CD4-positive, alpha-beta T cell treated with Interleukin-1 beta for 1 hour (primary cell): ENCODE data around the gene ARHGEF16.

ENCODE experiments used
- DNase-seq, 2 donors: peaks; one replicate each; pipeline ENCODE4 v3.0.0-alpha.2; 2020 to 2022

Gene ARHGEF16

GRCh38 chr1:3423245-3423829 lies 31.1 kb upstream of the ARHGEF16 start:
- no peak for DNase-seq

GRCh38 chr1:3423896-3424611 lies 30.4 kb upstream of the ARHGEF16 start:
- DNase-seq = no peak

GRCh38 chr1:3425486-3426215 lies 28.8 kb upstream of the ARHGEF16 start:
- DNase-seq = no peak

GRCh38 chr1:3426956-3427535 lies 27.4 kb upstream of the ARHGEF16 start:
- no peak for DNase-seq

DNA sequence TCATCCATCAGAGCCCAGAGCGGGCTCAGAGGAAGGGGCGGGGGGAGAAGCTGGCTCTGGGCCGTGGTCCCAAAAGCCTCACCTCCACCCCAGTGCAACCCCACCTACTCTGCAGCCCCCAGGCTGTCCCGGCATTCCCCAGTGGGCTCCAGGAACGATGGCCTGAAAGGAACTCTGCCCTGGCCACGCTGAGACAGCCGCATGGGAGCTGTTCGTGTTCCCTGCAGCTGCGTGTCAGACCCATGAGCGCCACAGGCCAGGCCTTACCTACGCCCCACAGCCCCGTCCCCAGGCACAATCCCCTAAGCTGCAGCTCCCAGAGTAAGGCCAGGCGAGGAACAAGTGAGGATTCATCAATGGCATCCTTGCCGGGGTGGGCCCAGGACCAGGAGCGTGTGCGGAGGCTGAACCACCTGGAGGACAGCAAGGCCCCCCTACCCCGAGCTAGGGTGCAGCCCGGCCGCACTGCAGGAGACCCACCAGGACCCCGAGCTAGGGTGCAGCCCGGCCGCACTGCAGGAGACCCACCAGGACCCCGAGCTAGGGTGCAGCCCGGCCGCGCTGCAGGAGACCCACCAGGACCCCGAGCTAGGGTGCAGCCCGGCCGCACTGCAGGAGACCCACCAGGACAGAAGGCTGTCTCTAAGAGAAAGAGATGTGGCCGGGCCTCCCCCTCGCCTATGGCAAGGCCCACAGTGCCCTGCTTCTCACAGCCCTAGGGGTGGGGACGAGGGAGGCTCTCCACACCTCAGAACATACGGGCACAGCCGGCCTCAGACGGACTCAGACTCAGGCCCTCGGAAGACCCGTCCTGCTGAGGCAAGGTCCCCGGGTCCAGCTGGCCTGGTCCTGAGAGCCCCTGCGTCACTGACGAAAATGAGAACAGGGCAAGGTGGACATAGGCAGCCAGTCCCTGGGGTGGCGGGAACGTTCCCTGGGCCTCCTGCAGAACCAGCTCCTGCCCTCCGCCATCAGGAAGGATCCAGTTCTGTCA lies 26.5 kb upstream of the ARHGEF16 start:
- no peak for DNase-seq

DNA sequence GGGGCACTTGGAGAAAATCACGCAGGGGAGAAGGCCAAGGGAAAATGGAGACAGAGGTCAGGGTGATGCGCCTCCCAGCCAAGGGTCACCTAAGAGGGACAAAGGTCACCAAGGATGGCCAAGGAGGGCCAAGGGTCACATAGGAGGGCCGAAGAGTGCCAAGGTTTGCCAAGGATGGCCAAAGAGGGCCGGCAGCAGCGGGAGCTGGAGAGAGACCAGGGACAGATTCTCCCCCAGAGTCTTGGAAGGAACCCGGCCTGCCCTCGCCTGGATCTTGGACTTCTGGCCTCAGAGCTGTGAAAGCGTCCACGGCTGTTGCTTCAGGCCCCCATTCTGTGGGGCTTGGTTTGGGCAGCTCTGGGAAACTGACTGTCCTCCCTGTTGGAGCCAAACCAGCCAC lies 25.6 kb upstream of the ARHGEF16 start:
- no peak for DNase-seq

GRCh38 chr1:3429320-3429719 lies 25.1 kb upstream of the ARHGEF16 start:
- no peak for DNase-seq

DNA sequence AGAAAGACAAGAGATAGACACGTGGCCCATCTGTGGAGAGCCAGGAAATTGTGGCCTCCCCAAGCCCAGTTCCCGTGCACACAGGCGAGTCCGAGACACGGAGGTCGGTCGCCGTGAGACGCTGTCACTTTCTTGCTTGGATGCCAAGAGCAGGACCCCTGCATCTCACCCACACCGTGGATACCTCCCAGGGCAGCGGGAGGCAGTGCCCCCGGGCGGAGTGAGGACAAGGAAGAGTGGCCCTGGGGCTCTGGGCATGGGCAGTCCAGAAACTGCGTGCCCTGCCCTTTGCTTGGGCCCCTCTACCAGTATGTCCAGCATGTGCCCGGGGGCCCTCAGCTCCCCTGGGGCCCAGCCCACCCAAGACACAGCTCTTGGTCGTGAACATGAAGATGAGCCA lies 24.7 kb upstream of the ARHGEF16 start:
- no peak for DNase-seq

- no peak for DNase-seq
Observed at GRCh38 chr1:3430406-3430805, 24.1 kb upstream of the ARHGEF16 start.

- no peak for DNase-seq
Observed at GRCh38 chr1:3430820-3431219, 23.6 kb upstream of the ARHGEF16 start.

DNA sequence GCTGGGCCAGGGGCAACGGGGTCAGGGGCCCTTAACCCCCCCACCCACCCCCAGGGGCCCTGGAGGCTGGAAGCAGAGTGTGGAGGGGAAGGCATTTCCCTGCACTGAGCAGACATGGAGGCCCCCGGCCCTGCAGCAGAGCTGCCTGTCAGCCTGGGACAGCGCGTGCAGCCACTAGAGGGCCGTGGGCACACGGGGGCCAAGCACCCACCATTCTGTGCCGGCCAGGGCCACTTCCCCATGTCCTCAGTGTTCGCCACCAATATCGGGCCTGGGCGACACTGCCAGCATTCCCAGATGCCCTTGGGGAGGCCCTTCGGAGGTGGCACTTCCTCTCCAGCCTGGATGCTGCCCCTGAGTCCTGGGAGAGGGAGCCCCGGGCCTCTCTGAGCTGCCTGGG lies 23.2 kb upstream of the ARHGEF16 start:
- no peak for DNase-seq

DNA sequence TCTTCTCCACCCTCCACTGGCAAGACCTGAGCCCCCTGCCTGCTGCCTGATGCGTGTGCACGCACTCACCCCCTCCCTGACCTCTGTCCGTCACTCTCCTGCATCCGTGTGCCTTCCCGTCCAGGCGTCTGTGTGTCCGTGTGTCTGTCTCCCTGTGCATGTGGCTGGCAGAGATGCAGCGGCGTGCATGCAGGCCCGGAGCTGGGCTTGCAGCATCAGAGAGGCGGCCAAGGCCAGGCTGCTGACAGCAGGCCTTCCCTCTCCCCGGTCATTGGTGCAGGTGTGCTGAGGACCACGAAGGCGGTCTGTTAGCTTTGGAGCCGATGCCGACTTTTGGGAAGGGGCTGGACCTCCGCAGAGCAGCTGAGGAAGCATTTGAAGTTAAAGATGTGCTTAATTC lies 22.8 kb upstream of the ARHGEF16 start:
- DNase-seq = no peak

DNA sequence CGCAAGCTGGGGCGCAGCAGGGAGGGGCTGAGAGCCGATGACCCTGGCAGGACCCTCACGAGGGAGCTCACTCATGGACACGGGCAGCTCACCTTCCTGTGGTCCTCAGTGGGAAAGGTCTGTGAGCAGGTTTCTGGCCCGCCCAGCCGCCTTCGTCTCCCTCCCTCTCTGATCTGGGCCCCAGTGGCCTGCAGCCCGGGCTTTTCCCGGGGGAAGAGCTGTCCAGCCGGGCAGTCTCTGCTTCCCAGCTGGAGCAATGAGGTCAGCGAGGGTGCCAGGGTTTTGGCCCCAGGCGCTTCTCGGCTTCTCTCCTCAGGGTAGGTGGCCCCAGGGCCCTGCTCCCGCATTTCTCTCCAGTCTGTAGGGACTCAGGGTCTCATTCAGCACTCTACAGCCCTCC lies 22.2 kb upstream of the ARHGEF16 start:
- DNase-seq = no peak

- no peak for DNase-seq
Observed at GRCh38 chr1:3433076-3433475, 21.4 kb upstream of the ARHGEF16 start.

DNA sequence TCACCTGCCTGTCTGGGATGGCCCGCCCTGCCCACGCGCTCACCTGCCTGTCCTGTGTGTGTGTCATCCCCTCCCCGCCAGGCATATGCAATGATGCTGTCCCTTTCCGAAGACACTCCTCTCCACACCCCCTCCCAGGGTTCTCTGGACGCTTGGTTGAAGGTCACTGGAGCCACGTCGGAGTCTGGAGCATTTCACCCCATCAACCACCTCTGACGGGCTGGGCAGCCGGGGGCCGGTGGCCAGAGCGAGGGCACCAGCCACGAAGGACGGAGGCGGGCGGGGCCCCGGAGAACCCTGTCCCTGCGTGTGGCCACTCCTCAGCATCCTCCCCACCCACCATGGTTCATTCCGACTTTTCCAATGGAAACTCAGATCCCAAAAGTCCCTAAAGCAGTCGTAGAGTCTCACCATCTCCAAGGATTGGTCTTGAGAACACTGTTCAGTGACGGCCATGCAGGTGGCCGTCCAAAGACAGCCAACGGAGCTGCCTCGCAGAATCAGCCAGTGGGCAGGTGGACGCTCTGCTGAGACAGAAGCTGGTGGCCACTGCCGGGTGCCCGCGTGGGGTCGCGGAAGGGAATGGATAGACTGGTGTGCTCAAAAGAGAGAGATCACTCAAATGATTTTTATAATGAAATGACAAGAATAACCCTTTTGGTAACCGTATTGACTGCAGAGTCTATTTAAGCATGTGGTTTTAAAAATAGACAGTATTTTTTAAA lies 20.7 kb upstream of the ARHGEF16 start:
- DNase-seq = no peak

GRCh38 chr1:3434406-3435110 lies 19.9 kb upstream of the ARHGEF16 start:
- DNase-seq = no peak

DNA sequence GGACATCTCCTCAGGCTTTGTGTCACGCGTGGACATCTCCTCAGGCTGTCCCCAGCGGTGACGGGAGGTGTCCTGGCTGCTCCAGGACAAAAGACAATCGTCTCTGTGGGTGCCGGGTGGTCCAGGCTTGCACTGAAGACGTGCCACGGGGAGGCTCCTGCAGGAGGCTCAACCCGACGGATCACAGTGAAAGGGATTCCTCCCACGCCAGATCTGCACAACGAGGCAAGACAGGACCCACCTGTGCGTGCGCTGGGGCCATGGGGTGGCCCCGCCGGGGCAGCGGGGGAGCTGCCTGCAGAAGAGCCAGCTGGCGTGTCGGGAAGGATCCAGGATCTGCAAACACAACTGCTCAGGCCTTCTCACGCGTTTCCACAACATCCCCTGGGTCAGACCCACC lies 18.8 kb upstream of the ARHGEF16 start:
- DNase-seq = no peak

- DNase-seq = no peak
Observed at GRCh38 chr1:3436451-3436850, 18.0 kb upstream of the ARHGEF16 start.

DNA sequence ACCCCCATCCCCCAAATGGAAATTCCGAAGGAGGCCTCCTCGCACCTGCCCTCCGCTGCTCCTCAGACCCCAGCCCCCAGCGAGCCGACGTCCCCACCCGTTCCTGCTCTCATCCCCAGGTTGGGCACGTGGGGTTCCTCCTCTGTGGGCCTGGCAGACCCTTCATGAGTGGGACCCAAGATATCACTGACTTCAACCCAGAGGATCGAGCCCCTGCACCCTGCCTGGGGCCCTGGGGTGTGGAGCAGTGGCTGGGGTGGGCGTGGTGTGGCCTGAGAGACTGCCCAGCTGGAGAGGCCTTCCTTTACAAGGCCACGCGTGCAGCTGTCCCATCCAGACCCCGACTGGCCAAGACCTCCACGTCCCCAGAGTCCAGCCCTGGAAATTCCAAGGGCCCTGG lies 17.6 kb upstream of the ARHGEF16 start:
- DNase-seq = no peak

GRCh38 chr1:3438661-3439180 lies 15.7 kb upstream of the ARHGEF16 start:
- no peak for DNase-seq
